T-helper 22 cell (primary cell): ENCODE data around the gene CACNA1G.

Source experiments
- DNase-seq: peaks from one replicate; pipeline ENCODE4 v3.0.0-alpha.2; 2020; ENCODE audit warnings: low read depth

CACNA1G gene

GRCh38 chr17:50589095-50589705 is 28.7 kb downstream of the CACNA1G start:
- no peak for DNase-seq

GRCh38 chr17:50590946-50591737 is 30.6 kb downstream of the CACNA1G start:
- no peak for DNase-seq

DNA sequence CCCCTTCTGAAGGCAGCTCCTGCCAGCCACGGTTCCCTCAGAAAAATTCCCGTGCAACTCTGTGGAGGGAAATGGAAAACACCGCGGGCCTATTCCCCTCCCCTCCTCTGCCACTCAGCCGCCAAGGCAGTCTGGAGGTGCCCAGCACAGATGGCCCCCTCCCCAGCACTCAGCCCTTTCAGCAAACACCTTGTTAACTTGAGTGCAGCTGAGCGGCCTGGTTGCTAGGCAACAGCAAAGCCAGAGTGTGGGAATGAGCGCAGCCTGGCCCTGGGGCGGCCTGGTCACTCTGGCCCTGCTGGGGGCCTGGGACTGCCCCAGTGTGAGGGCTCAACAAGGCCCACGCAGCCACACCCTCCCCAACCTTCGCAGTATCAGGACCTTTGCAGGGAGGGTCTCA is 32.8 kb downstream of the CACNA1G start:
- no peak for DNase-seq

DNA sequence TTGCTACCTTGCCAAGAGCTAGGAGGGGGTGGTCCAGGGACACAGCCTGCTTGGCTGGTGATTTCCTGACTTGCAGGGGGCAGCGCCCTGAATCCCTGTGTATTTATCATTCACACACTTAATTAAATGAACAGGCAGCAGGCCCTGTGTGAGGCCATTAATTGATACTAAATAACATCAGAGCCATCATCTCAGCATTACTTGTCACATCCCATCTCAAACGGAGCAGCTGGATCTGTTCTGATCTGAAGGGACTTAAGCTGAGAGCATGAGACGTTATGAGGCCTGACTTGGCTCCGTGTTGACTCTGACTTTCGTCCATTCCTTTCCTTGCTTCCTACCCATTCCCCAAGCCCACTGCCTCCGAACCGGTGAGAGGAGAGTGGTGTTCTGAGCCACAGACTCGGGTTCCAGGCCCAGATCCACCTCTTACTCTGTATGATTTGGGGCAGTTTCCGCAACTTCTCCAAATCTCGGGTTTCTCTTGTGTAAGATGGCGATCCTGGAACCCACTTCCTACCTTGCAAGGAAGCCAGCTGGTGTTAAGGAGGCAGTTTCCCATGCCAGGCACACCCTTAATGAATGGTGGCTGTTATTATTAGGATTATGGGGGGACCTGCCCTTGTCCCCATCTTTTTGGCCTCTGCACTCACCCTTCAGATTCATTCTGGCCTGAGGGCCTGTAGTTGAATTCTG is 33.8 kb downstream of the CACNA1G start:
- no peak for DNase-seq

DNA sequence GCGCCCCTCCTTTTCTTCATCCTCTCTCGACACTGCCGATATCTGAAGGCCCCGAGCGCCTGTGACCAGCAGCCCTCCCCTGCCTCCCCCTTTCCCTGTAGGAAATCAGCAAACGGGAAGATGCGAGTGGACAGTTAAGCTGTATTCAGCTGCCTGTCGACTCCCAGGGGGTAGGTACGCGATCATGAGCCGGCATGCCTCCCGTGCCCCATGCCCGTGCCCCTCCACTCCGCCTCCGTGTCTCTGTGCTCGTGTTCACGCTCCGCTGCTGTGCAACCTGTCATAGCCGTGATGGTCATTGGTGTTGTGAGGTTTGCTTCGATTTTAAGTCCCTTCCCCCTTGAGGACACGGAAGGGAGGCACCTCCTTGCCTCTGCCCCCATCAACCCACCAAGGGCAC is 34.4 kb downstream of the CACNA1G start:
- DNase-seq: no peak

DNA sequence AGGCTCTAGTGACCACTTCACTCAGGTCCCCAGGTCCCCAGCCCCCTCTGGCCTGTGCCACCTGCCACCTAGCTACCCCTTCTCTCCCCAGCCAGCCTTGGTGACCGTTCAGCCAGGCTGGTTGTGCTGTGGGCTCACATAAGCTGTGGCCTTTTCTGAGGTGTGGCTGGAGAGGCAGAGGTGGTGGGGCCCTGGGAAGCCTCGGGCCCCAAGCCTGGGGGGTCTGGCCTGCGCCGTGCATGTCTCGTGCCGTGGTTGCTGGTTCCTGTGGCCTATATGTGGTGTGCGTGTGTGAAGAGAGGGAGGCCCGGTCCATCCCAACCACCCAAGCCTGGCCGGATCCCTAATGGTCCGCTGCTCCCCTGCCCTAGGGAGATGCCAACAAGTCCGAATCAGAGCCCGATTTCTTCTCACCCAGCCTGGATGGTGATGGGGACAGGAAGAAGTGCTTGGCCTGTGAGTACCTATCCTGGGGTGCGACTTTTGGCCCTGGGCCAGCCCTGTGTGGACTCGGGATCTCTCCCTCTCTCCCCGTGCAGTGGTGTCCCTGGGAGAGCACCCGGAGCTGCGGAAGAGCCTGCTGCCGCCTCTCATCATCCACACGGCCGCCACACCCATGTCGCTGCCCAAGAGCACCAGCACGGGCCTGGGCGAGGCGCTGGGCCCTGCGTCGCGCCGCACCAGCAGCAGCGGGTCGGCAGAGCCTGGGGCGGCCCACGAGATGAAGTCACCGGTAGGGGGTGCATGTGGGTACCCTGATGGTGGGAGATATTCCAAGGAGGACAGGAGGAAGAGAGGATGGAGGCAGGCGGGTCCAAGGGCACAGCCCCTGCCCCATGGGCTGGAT is 35.9 kb downstream of the CACNA1G start:
- DNase-seq: no peak

DNA sequence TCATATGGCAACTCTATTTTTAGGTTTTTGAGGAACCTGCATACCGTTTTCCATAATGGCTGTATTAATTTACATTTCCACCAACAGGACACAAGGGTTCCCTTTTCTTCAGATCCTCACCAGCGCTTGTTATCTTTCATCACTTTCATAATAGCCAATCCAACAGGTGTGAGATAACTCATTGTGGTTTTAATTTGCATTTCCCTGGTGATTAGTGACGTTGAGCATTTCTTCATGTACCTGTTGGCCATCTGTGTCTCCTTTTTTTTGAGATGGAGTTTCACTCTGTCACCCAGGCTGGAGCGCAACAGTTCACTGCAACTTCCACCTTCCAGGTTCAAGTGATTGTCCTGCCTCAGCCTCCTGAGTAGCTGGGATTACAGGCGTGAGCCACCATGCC is 38.0 kb downstream of the CACNA1G start:
- no peak for DNase-seq

DNA sequence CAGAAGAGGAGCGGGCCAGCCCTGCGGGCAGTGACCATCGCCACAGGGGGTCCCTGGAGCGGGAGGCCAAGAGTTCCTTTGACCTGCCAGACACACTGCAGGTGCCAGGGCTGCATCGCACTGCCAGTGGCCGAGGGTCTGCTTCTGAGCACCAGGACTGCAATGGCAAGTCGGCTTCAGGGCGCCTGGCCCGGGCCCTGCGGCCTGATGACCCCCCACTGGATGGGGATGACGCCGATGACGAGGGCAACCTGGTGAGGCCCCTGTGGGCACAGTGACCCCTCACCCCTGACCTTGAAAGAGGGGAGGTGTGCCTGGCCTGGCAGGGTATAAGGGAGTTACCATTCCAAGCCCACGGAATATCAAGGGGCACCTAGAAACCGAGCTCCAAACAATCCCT is 39.1 kb downstream of the CACNA1G start:
- DNase-seq: no peak

GRCh38 chr17:50601823-50602375 is 41.4 kb downstream of the CACNA1G start:
- no peak for DNase-seq

- no peak for DNase-seq
These were observed 42.3 kb downstream of the CACNA1G start for GRCh38 chr17:50602836-50603235.

DNA sequence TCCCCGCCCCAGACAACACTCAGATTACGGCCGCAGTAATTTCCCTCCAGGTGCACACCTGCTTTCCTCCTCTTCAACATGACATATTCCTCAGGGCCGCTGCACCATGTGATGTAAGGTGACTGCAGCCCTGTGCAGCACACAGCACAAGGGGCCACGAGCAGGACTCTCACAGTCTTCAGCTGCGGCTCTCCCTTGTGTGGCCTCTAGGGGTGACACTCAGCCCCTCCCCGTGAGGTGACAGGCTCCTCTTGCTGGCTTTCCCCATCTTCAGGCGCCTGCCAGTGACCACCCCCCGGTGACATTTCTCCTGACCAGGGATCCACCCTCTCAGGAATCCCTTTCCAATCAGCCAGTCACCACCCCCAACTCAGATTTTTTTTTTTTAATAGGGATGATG is 42.8 kb downstream of the CACNA1G start:
- no peak for DNase-seq

GRCh38 chr17:50604513-50604912 is 44.0 kb downstream of the CACNA1G start:
- no peak for DNase-seq

DNA sequence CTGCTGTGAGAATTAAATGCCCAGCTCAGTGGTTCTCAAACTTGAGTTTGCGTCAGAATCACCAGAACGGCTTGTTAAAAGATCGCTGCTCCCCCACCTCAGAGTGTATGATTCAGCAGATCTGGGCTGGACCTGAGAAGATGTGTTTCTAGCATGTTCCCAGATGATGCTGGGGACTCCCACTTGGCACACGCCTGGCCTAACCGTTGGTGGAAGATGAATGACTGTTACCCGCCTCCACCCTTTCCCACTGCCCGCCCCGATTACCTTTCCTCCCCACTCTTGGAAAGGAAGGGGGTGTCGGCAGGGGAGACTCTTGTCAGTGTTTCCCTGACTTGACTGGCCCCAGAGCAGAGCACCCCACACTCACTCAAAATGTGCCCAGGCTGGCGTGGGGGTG is 44.9 kb downstream of the CACNA1G start:
- no peak for DNase-seq

GRCh38 chr17:50607522-50608175 is 47.1 kb downstream of the CACNA1G start:
- no peak for DNase-seq

- DNase-seq: no peak
These were observed 48.3 kb downstream of the CACNA1G start for GRCh38 chr17:50608700-50609379.

DNA sequence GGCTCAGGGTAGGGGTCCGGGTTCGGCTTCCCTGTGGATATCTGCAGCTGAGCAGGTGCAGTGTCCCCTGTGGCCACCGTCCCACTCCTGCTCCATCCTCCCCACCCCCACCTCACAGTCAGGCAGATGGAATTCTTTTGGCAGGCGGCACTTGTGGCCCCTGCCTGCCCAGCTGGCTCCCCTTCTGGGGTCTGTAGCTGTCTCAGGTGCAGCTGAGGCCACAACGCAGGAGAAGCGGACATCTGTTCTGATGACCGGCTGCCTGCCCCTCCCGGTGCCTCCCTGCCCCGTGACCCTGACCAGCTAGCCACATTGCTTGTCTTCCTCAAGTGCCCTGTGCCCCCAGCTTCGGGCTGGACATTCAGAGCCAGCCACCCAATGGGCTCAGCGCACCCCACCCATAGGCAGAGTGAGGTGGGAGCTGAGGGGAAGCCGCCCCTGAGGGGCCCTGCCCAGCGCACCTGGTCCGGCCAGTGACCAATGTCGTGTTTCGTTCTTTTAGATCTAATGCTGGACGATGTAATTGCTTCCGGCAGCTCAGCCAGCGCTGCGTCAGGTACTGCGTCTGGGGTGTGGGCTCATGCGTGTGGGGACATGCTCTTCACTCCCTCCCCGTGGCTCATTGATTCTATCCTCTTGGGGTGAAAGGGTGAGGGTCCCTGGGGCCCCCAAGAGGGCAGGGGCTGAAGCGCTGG is 49.0 kb downstream of the CACNA1G start:
- no peak for DNase-seq

DNA sequence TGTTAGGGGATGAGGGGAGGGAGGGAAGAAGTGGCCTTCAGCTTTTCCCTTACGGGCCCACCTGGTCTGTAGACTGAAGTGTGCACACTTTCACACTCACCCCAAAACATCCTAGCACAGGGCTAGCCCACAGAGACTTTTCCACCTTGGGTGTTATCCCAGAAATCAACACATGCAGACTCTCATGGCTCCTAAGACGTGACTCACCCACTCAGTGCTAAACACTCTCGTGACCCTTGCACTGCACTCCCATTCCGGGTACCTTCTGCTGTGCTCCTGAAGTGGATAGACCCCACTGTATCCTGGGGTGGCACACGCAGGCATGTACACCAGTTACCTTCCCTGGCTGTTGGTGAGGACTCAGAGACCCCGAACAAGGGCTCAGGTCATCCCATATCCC is 51.1 kb downstream of the CACNA1G start:
- DNase-seq: no peak

- DNase-seq: no peak
These were observed 51.8 kb downstream of the CACNA1G start for GRCh38 chr17:50612281-50612680.

- no peak for DNase-seq
These were observed 52.8 kb downstream of the CACNA1G start for GRCh38 chr17:50613007-50613992.
